B cell (primary cell): ENCODE results near the gene UTP25.

Experiments used
- CTCF ChIP-seq: fragments of 200-600 bp; IDR thresholded peaks from one replicate; pipeline ENCODE4 v1.8.0; 2022; ENCODE audit warnings: antibody characterized with exemption, mild to moderate bottlenecking
- EZH2 ChIP-seq: IDR thresholded peaks from 2 replicates; pipeline ENCODE4 v1.6.1; 2012; ENCODE audit warnings: borderline replicate concordance, low read depth, mild to moderate bottlenecking, moderate library complexity, low read length; ENCODE audit not compliant: insufficient read depth, poor library complexity, severe bottlenecking

GRCh38 chr1:209815931-209816341 is 11.8 kb upstream of the UTP25 start:
- TF ChIP-seq CTCF (no peak), EZH2 (no peak)
